ENCODE measurements around the gene USP44. TPM values are rescaled to one million over a fixed set of nuclear protein-coding genes. Genes with fewer than 3 reads are reported as not detected.

Gene USP44
- total and polyA plus RNA-seq, 2 of the 13 experiments (the other 11 are each of a cell fraction or from before 2014, with no cell fraction given): 0.05 to 0.07 TPM

- TF ChIP-seq SNAPC4 (CRISPR knock-in tag; IDR thresholded peaks at IDR 0.05) (no peak), CTCF (CRISPR knock-in tag; IDR thresholded peaks at IDR 0.05) (peak; percentile 24; the same call in 1 of the 2 replicates), PREB (CRISPR knock-in tag; IDR thresholded peaks at IDR 0.05) (no peak), ZNF75D (CRISPR knock-in tag; IDR thresholded peaks at IDR 0.05; ENCODE audit: borderline replicate concordance) (no peak), ZNF383 (CRISPR knock-in tag; IDR thresholded peaks at IDR 0.05; ENCODE audit: borderline replicate concordance) (no peak; the same call in 1 of the 2 replicates), ZKSCAN1 (IDR thresholded peaks at IDR 0.05; ENCODE audit: low read length) (no peak), ZNF629 (CRISPR knock-in tag; conservative IDR thresholded peaks at IDR 0.05) (peak; percentile 40), HNRNPH1 (optimal IDR thresholded peaks at IDR 0.05; ENCODE audit: low read depth, low read length) (peak; percentile 59), TFAP4 (IDR thresholded peaks at IDR 0.05; ENCODE audit: borderline replicate concordance, low read depth) (peak; percentile 75; the same call in 1 of the 2 replicates), MED8 (CRISPR knock-in tag; IDR thresholded peaks at IDR 0.05; ENCODE audit: insufficient replicate concordance) (peak; percentile 75), BCL6 (CRISPR knock-in tag; IDR thresholded peaks at IDR 0.05) (peak; percentile 62), HCFC1 (IDR thresholded peaks at IDR 0.05; ENCODE audit: low read depth, low read length) (peak; percentile 52; the same call in 1 of the 2 replicates), NFYB (CRISPR knock-in tag; IDR thresholded peaks at IDR 0.05) (no peak; the same call in 1 of the 2 replicates), ARNT (IDR thresholded peaks at IDR 0.05) (no peak), ZNF562 (CRISPR knock-in tag; IDR thresholded peaks at IDR 0.05; ENCODE audit: borderline replicate concordance) (no peak), CHD4 (IDR thresholded peaks at IDR 0.05; ENCODE audit: borderline replicate concordance, low read length) (no peak), ZNF672 (CRISPR knock-in tag; IDR thresholded peaks at IDR 0.05) (no peak)
Observed at GRCh38 chr12:95473884-95474659, 77.2 kb downstream of the USP44 start, which contains the start of gene METAP2 (continued).

Measured in HepG2 (cell line).